Epithelial cell of esophagus (primary cell): ENCODE measurements around the gene ERC2.

ENCODE experiments used
- DNase-seq: peaks from one replicate; pipeline ENCODE4 v3.0.0; 2010; ENCODE audit warnings: low read depth
- H3K4me3 ChIP-seq: 2 replicates; pipeline ENCODE4 v1.5.1; 2011; ENCODE audit warnings: mild to moderate bottlenecking, low read length, control low read depth
- TF ChIP-seq, protein P1 (sequence below): IDR thresholded peaks from 2 replicates; pipeline ENCODE4 v1.5.1; 2011; ENCODE audit warnings: low read depth, mild to moderate bottlenecking, low read length, control low read depth, inconsistent platforms; ENCODE audit not compliant: insufficient read depth; ENCODE audit errors: missing control alignments

The ERC2 gene

DNA sequence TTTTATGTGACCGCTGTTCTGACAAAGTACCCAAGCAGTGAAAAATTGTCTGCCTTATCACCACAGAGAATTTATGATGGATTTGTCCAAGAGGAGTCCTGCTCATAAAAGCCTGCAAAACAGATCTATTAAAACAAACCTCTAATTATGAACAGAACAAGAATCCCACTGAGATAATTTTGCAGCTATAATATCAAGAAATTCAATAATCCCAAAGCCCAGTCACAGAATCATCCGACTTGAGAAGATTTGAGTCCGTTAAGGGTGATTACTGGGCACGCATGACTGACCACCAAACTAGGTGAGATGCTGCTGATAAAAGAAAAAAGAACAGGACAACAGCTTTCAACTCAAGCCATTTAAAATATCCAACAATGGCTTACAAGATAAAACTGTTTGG is 750.2 kb downstream of the ERC2 start:
- no peak overlapping the region for H3K4me3 ChIP-seq
- DNase-seq, result no peak
- TF ChIP-seq, protein P1, sequence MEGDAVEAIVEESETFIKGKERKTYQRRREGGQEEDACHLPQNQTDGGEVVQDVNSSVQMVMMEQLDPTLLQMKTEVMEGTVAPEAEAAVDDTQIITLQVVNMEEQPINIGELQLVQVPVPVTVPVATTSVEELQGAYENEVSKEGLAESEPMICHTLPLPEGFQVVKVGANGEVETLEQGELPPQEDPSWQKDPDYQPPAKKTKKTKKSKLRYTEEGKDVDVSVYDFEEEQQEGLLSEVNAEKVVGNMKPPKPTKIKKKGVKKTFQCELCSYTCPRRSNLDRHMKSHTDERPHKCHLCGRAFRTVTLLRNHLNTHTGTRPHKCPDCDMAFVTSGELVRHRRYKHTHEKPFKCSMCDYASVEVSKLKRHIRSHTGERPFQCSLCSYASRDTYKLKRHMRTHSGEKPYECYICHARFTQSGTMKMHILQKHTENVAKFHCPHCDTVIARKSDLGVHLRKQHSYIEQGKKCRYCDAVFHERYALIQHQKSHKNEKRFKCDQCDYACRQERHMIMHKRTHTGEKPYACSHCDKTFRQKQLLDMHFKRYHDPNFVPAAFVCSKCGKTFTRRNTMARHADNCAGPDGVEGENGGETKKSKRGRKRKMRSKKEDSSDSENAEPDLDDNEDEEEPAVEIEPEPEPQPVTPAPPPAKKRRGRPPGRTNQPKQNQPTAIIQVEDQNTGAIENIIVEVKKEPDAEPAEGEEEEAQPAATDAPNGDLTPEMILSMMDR, result no peak

DNA sequence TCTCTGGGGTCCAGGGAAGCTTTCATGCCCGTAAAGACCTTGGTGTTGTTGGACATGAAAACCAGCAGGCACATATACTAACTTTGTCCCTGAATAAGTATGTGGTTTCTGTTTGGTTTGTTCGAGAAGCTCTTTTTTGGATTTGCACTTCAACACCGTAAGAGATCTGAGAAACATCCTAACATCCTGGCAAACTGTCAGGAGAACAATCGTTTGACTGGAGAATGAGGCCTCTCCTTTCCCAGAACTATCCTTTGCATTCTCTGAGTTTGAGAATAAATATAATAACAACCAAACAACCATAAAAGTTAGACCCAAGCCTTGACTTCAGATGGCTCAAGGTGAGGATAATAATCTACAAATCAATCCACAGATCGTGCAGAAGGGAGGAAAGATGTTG is 750.8 kb downstream of the ERC2 start:
- H3K4me3 ChIP-seq, result no peak overlapping the region
- TF ChIP-seq, protein P1, result no peak
- DNase-seq, result no peak

DNA sequence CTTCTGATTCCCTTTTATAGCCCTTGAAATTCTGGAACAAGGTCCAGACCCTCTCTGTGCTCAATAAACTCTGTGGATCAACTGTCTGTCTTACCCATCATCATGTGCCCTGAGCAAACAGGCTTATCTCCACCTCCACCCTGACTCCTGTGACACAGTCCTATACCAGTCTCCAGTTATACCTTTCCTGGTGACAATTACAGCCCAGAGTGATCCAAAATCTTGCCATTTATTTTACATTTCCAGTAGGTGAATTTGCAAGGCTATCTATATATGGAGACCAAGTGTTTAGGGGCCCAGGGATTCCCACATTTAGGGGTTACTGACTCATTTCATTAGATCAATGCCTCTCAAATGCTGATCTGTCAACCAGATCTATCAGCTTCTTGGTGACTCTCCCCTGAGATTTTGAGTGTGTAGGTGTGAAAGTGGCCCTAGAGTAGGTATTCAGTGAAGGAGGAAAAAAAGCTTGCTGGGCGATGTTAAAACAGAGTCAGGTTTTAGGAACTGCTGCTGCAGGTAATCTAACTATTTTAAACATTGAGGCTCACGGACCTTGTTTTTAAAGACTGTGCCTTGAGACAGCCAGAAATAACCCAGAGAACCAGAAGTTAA is 751.5 kb downstream of the ERC2 start:
- TF ChIP-seq, protein P1, result no peak
- H3K4me3 ChIP-seq, result no peak overlapping the region
- no peak for DNase-seq

DNA sequence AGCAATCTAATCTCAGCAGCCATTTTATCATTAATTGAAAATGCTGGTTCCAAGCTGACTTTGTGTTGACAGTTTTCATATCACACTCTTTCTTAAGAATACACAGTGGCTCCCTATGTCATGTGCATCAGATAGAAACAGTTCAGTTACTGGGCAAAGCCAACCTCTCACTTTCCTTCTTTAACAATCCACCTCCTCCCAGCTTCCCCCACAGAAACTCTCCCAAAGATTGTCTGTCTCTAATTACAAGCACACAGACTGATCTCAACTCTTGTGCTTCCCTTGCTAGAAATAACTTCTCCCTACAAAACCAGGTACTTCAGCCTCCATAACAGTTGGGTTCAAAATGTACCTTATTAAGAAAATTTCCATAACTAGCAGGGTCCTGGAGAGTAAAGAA is 752.2 kb downstream of the ERC2 start:
- TF ChIP-seq, protein P1, result no peak
- H3K4me3 ChIP-seq, result no peak overlapping the region

DNA sequence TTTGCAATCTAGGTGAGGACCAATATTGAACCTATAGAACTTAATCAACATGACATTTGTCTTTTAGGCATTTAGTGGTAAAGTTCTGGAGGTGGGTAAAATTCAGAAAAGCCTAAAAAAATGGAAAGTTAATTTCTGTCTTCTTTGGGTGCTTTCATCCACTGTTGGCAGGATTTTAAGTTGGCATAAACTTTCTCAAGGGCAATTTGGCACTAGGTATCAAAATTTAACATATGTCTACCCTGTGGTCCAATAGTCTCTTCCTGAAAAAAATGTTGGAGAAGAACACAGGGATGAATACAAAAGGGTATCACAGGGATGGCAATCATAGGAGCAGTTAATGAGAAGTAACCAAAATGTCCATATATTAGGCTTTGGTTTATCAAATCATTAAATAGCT is 754.2 kb downstream of the ERC2 start:
- DNase-seq, result no peak
- no peak overlapping the region for H3K4me3 ChIP-seq
- TF ChIP-seq, protein P1, result no peak

More for the DNA sequence above, 752.2 kb downstream of the ERC2 start:
- no peak for DNase-seq

DNA sequence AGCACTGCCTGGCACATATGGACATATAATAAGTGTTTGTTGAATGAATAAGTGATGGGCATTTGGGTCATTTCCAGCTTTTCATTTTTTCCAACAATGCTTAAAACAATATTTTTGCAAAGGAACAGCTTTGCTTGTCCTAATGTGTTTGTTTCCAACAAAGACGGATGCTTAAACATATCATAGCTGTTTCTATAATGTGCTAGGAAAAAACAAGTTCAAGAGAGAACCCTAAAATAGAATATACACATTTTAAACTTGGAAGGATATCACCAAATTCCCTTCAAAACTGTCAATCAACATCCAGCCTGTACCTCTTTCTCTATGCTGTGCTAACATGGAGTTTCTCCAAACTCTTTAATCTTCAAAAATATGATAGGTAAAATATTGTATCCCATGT is 756.6 kb downstream of the ERC2 start:
- H3K4me3 ChIP-seq, result no peak overlapping the region
- no peak for DNase-seq
- TF ChIP-seq, protein P1, result no peak

DNA sequence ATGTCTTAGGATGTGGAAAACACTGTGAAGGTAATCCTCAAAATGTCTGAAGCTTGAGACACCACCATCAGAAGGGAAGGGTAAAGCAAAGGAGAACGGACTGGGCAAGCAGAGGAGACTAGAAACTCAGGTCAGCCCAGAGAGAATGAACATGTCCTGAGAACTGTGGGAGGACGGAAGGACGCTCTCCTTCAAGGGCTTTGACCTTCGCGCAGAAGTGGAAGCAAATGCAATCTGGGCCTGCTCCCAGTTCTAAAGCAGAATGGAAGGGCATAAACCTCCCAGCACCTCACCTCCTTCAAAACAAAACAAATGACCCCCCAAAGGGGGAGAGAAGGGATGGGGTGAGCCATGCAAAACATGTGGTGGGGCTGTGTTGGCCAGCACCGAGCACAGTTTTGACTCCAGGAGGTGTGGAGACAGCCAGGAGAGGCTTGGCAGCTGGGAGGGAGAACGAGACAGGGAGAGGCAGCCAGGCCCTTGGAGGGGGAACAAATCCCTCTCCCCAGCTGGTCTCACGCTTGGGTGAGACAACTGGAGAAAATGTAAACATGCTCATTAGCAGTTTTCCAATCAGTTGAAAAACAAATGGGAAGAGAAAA is 758.8 kb downstream of the ERC2 start:
- TF ChIP-seq, protein P1, result no peak
- no peak overlapping the region for H3K4me3 ChIP-seq
- DNase-seq, result no peak
